Esophagus squamous epithelium (tissue), 5 donors: Measurements from ENCODE around the gene DYNC2H1. TPM values are rescaled to one million over a fixed set of nuclear protein-coding genes. Genes with fewer than 3 reads are reported as not detected.

Source experiments
- DNase-seq: peaks from one replicate; lab custom pipeline; 2025; lab: John Stamatoyannopoulos, UW
- H3K27ac ChIP-seq, 4 donors: fragments of 200-600 bp; sonication (generic); one replicate each; pipeline ENCODE4 v1.5.1; 2016 to 2019; ENCODE audit warnings: mild to moderate bottlenecking in 1 of 4
- H3K27me3 ChIP-seq, 4 donors: fragments of 200-600 bp; sonication (generic); 1 replicate in 3 of 4; 2 replicates in 1 of 4; pipeline versions ENCODE4 v1.5.1 to v1.6.0; 2017 to 2021; ENCODE audit warnings: antibody characterized with exemption in 1 of 4
- H3K36me3 ChIP-seq, 3 donors: fragments of 200-600 bp; sonication (generic); one replicate each; pipeline ENCODE4 v1.5.1; 2016 to 2019
- H3K4me1 ChIP-seq, 3 donors: fragments of 200-600 bp; sonication (generic); one replicate each; pipeline ENCODE4 v1.5.1; 2017 to 2019
- H3K4me3 ChIP-seq, 4 donors: fragments of 200-600 bp; sonication (generic); 1 replicate in 3 of 4; 2 replicates in 1 of 4; pipeline ENCODE4 v1.5.1; 2016 to 2019; ENCODE audit warnings: mild to moderate bottlenecking in 2 of 4, moderate library complexity in 1 of 4
- H3K9me3 ChIP-seq, 3 donors: fragments of 200-600 bp; sonication (generic); one replicate each; pipeline ENCODE4 v1.5.1; 2016 to 2019
- POLR2A ChIP-seq, 4 donors: fragments of 450-650 bp; IDR thresholded peaks; one replicate each; pipeline ENCODE4 v1.6.1; 2017; ENCODE audit warnings: antibody characterized with exemption in 4 of 4, mild to moderate bottlenecking in 4 of 4, moderate library complexity in 3 of 4
- WGBS, 2 donors: methylation state at CpG; one replicate each; pipeline ENCODE4 v1.1.5; 2018; 5-methylcytosine and 5-hydroxymethylcytosine counted together
- intact Hi-C: fragments of 100-400 bp; cut with DNase I; formaldehyde crosslinking; loops from one replicate; pipeline ENCODE4 v1.15.0; 2022
- total RNA-seq, 4 donors: library from RNA; depleted of rRNA; stranded (reverse); fragments of >200 nt; gene quantifications; one replicate each; pipeline ENCODE4 v1.1.0, GENCODE V29; 2016
- TF ChIP-seq, protein P1 (sequence below), 6 experiments: fragments of 450-650 bp in 4 of 6; fragments of 200-600 bp in 2 of 6; sonication (generic) in 2 of 6; IDR thresholded peaks; one replicate each; pipeline ENCODE4 v1.5.1; 2016 to 2019; ENCODE audit warnings: antibody characterized with exemption in 6 of 6, mild to moderate bottlenecking in 4 of 6, moderate library complexity in 4 of 6
- donor health status: DM: yes; HTN: yes; CAD: no.

Gene DYNC2H1
- total RNA-seq, 4 donors from 2014 or later, result 6.8 to 13.9 (median 9.3) TPM

DNA sequence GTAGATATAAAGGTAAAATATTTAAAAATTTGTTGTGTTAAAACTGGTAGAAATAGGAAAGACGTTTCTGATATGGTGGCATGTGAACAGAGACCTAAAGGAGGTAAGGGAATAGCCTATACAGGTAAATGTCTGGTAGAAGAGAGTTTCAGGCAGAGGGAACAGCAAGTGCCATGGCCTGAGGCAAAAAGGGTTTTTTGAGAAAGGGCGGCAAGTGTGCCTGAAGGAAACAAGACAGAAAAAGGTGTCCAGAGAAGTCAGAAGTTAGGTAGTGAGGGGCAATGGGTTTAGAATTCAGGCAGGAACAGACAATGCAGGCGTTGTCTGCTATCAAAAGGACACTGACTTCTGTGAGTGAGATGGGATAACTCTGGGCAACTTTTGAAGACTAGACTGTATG is 339.7 kb downstream of the DYNC2H1 start:
- TF ChIP-seq, protein P1, sequence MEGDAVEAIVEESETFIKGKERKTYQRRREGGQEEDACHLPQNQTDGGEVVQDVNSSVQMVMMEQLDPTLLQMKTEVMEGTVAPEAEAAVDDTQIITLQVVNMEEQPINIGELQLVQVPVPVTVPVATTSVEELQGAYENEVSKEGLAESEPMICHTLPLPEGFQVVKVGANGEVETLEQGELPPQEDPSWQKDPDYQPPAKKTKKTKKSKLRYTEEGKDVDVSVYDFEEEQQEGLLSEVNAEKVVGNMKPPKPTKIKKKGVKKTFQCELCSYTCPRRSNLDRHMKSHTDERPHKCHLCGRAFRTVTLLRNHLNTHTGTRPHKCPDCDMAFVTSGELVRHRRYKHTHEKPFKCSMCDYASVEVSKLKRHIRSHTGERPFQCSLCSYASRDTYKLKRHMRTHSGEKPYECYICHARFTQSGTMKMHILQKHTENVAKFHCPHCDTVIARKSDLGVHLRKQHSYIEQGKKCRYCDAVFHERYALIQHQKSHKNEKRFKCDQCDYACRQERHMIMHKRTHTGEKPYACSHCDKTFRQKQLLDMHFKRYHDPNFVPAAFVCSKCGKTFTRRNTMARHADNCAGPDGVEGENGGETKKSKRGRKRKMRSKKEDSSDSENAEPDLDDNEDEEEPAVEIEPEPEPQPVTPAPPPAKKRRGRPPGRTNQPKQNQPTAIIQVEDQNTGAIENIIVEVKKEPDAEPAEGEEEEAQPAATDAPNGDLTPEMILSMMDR (IDR thresholded peaks at IDR 0.05), result no peak
- no peak for TF ChIP-seq POLR2A (IDR thresholded peaks at IDR 0.05)
- Histone ChIP-seq H3K4me3 (no peak overlapping the region), H3K36me3 (no peaks in the 10 kb centered on the region), H3K27me3 (no peaks in the 10 kb centered on the region), H3K27ac (no peak overlapping the region), H3K4me1 (no peaks in the 10 kb centered on the region), H3K9me3 (no peaks in the 10 kb centered on the region)
- WGBS, 2 donors, result 69 to 79% methylated on average over 3 of the region's 3 CpGs
- intact Hi-C loops, result no loop called here
- DNase-seq, result no peak

DNA sequence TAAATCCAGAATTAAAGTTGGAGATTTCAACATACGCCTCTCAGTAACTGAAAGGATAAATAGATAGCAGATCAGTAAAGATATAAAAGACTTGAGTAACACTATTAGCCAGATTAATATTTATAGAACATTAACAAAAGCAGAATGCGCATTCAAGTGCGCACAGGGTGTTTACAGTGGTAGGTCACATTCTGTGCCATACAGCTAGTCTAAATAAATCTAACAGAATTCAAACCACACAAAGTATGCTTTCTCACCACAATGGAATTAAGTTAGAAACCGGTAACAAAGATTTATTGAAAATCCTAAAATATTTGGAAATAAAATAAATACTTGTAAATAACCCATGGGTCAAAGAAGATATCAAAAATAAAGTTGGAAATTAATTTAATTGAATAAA is 341.0 kb downstream of the DYNC2H1 start:
- Histone ChIP-seq H3K4me1 (no peaks in the 10 kb centered on the region), H3K36me3 (no peaks in the 10 kb centered on the region), H3K27ac (no peak overlapping the region), H3K4me3 (no peak overlapping the region), H3K9me3 (no peaks in the 10 kb centered on the region), H3K27me3 (no peaks in the 10 kb centered on the region)
- TF ChIP-seq, protein P1 (IDR thresholded peaks at IDR 0.05), result no peak
- TF ChIP-seq POLR2A (IDR thresholded peaks at IDR 0.05), result no peak
- 57 to 67% methylated on average over 4 of the region's 4 CpGs for WGBS, 2 donors
- DNase-seq, result no peak
- intact Hi-C loops, result no loop called here

DNA sequence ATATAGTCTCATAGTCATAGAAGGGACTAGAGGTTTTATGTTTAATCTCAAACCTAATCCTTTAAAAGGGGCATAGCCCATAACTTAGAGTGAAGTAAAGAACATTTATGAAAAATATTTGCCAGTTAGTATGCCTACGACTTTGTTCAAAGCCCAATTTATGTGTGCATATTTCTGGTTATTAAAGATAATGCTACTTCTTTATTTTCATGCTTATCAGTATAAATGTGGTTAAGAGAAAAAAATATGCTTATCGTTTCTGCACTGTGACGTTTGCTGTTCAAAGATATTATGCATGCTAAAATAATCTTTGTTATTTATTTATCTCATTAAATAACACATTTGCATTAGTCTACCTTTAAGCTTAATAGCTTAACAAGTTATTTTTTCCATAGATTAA is 343.9 kb downstream of the DYNC2H1 start:
- DNase-seq, result no peak
- Histone ChIP-seq H3K9me3 (no peaks in the 10 kb centered on the region), H3K36me3 (no peaks in the 10 kb centered on the region), H3K27ac (no peak overlapping the region), H3K4me1 (no peaks in the 10 kb centered on the region), H3K27me3 (no peaks in the 10 kb centered on the region), H3K4me3 (no peak overlapping the region)
- intact Hi-C loops, result no loop called here
- WGBS, 2 donors, result 68 to 72% methylated on average over 3 of the region's 3 CpGs
- TF ChIP-seq POLR2A (IDR thresholded peaks at IDR 0.05), result no peak
- TF ChIP-seq, protein P1 (IDR thresholded peaks at IDR 0.05), result no peak

DNA sequence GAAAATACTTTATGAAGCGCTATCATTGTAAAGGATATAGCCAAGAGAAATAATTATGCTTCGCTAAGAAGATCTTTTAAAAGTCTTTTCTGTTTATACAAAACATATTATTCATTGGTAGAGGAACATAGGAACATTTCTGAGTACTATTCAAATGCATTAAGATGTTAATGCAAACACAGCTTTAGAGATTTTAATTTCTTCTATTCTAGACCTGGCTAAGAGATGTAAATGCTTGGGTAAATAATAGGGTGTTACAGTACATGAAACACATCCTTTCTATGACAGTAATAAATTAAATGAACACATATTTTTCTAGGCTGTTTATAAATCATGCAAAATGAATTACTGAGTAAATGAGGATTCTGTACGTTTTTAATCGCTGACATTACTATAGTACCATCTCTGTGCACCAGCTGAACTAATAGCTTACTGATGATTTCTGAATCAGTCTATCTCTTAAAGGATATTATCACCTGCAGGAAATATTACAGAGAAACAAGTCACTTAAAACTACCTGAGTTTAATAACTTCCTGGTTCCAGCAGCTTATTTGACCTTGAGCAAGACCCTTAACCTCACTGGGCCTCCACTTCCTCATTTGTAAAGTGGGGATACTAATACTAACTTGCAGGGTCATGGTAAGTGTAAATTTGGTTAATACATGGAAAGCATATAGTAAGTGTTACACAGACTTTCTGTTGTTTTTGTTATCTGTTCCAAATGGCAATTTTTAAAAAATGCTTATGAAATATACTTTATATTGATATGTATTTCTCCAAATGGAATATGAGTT is 344.9 kb downstream of the DYNC2H1 start:
- H3K4me1 ChIP-seq, result no peaks in the 10 kb centered on the region
- DNase-seq, result no peak
- no peaks in the 10 kb centered on the region for H3K36me3 ChIP-seq
- intact Hi-C loops, result no loop called here
- no peak overlapping the region for H3K4me3 ChIP-seq
- WGBS, 2 donors, result 64 to 69% methylated on average over 4 of the region's 4 CpGs
- no peak for TF ChIP-seq POLR2A (IDR thresholded peaks at IDR 0.05)
- TF ChIP-seq, protein P1 (IDR thresholded peaks at IDR 0.05), result no peak
- H3K27me3 ChIP-seq, result no peaks in the 10 kb centered on the region
- H3K27ac ChIP-seq, result no peak overlapping the region
- no peaks in the 10 kb centered on the region for H3K9me3 ChIP-seq

DNA sequence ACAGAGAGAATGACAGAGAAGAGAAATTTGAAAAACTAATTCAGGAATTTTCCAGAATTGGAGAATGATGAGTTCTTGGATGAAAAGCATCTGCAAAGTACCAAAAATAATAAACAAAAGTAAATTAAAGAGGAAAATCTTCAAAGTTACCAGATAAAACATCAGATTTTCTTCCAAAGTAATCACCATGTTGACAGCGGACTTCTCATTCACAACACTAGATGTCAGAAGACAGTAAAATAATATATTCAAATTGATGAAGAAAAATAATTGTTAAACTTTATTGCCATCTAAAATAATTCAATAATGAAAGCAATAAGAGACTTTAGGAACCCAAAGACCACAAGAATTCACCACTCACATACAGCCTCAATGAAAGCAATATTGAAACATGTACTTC is 355.2 kb downstream of the DYNC2H1 start:
- Histone ChIP-seq H3K4me3 (no peak overlapping the region), H3K27ac (no peak overlapping the region), H3K36me3 (no peaks in the 10 kb centered on the region), H3K27me3 (no peaks in the 10 kb centered on the region), H3K4me1 (no peaks in the 10 kb centered on the region), H3K9me3 (no peaks in the 10 kb centered on the region)
- 72 to 81% methylated on average over 1 of the region's 1 CpG for WGBS, 2 donors
- no peak for TF ChIP-seq POLR2A (IDR thresholded peaks at IDR 0.05)
- TF ChIP-seq, protein P1 (IDR thresholded peaks at IDR 0.05), result no peak
- DNase-seq, result no peak
- intact Hi-C loops, result no loop called here
